Ascending aorta (tissue), 2 donors: Measurements from ENCODE around the gene PTPA. TPM values are rescaled to one million over a fixed set of nuclear protein-coding genes. Genes with fewer than 3 reads are reported as not detected.
"Not testable (repeated sequence)": the region's sequence is repeated elsewhere in the genome, so short reads cannot be mapped to it uniquely, and the experiment has no call there.

Experiments
- DNase-seq, 2 donors: peaks; one replicate each; pipeline ENCODE4 v3.0.0-alpha.2; 2019; ENCODE audit warnings: low spot score in 2 of 2
- H3K27ac ChIP-seq, 2 donors: fragments of 200-600 bp; sonication (generic); one replicate each; pipeline ENCODE4 v1.5.1; 2016 to 2017; ENCODE audit warnings: mild to moderate bottlenecking in 1 of 2
- H3K27me3 ChIP-seq: fragments of 200-600 bp; sonication (generic); one replicate; pipeline ENCODE4 v1.5.1; 2017
- H3K36me3 ChIP-seq, 2 donors: fragments of 200-600 bp; sonication (generic); one replicate each; pipeline ENCODE4 v1.5.1; 2016
- H3K4me1 ChIP-seq, 2 donors: fragments of 200-600 bp; sonication (generic); one replicate each; pipeline ENCODE4 v1.5.1; 2016 to 2017; ENCODE audit warnings: mild to moderate bottlenecking in 1 of 2
- H3K4me3 ChIP-seq, 2 donors: fragments of 200-600 bp; sonication (generic); one replicate each; pipeline ENCODE4 v1.5.1; 2016 to 2017; ENCODE audit warnings: mild to moderate bottlenecking in 1 of 2
- H3K9me3 ChIP-seq, 2 donors: fragments of 200-600 bp; sonication (generic); one replicate each; pipeline ENCODE4 v1.5.1; 2016
- CTCF ChIP-seq, 3 experiments: fragments of 200-600 bp in 2 of 3; fragments of 450-650 bp in 1 of 3; sonication (generic) in 2 of 3; IDR thresholded peaks; one replicate each; pipeline ENCODE4 v1.5.1; 2016 to 2019; ENCODE audit warnings: antibody characterized with exemption in 3 of 3, mild to moderate bottlenecking in 1 of 3, moderate library complexity in 1 of 3
- intact Hi-C: fragments of 100-400 bp; cut with DNase I; formaldehyde crosslinking; loops from one replicate; pipeline ENCODE4 v1.15.1; 2023
- total RNA-seq: library from RNA; depleted of rRNA; stranded (reverse); fragments of >200 nt; gene quantifications from one replicate; pipeline ENCODE4 v1.1.0, GENCODE V29; 2016

Gene PTPA
- total RNA-seq, 1 donor from 2014 or later: 61.6 TPM

- TF ChIP-seq CTCF (IDR thresholded peaks at IDR 0.05): no peak
- Histone ChIP-seq H3K4me3 (no peak overlapping the region), H3K9me3 (no peaks in the 10 kb centered on the region), H3K27ac (no peak overlapping the region), H3K36me3 (peaks cover 48 to 71% of the 10 kb centered on the region in 2 donors), H3K27me3 (no peaks in the 10 kb centered on the region), H3K4me1 (no peaks in the 10 kb centered on the region)
- intact Hi-C loops: no loop called here
- no peak for DNase-seq
Observed at GRCh38 chr9:129125478-129125877, 14.3 kb downstream of the PTPA start.

GRCh38 chr9:129126749-129127618, 15.8 kb downstream of the PTPA start:
- no peak overlapping the region for H3K4me3 ChIP-seq
- DNase-seq: no peak
- H3K27ac ChIP-seq: no peak overlapping the region
- no peaks in the 10 kb centered on the region for H3K9me3 ChIP-seq
- peaks cover 34 to 59% of the 10 kb centered on the region in 2 donors for H3K36me3 ChIP-seq
- intact Hi-C loops: no loop called here
- no peak for TF ChIP-seq CTCF (IDR thresholded peaks at IDR 0.05)
- peaks cover 0 to under 1% of the 10 kb centered on the region in 2 donors for H3K4me1 ChIP-seq
- no peaks in the 10 kb centered on the region for H3K27me3 ChIP-seq

- no peak for DNase-seq
- intact Hi-C loops: no loop called here
- H3K4me3 ChIP-seq: no peak overlapping the region
- H3K27ac ChIP-seq: no peak overlapping the region
- no peaks in the 10 kb centered on the region for H3K9me3 ChIP-seq
- no peak for TF ChIP-seq CTCF (IDR thresholded peaks at IDR 0.05)
- H3K36me3 ChIP-seq: peaks cover 28 to 47% of the 10 kb centered on the region in 2 donors
- peaks cover 0 to 2% of the 10 kb centered on the region in 2 donors for H3K4me1 ChIP-seq
- no peaks in the 10 kb centered on the region for H3K27me3 ChIP-seq
Observed at GRCh38 chr9:129128689-129129088, 17.5 kb downstream of the PTPA start.

GRCh38 chr9:129130271-129130670, 19.1 kb downstream of the PTPA start:
- peaks cover 25 to 40% of the 10 kb centered on the region in 2 donors for H3K36me3 ChIP-seq
- not testable (repeated sequence) for DNase-seq, H3K4me1 ChIP-seq, H3K9me3 ChIP-seq, H3K4me3 ChIP-seq, H3K27me3 ChIP-seq, H3K27ac ChIP-seq
- intact Hi-C loops: loop anchor here (2.0 to 5.0 kb wide), 2 partner anchors 481 to 652 kb away; no protein-coding TSS in a partner anchor

GRCh38 chr9:129130791-129131190, 19.6 kb downstream of the PTPA start:
- no peak for DNase-seq
- intact Hi-C loops: loop anchor here (2.0 to 5.0 kb wide), 2 partner anchors 480 to 652 kb away; no protein-coding TSS in a partner anchor
- Histone ChIP-seq H3K4me3 (no peak overlapping the region), H3K4me1 (peaks cover 0 to 2% of the 10 kb centered on the region in 2 donors), H3K9me3 (no peaks in the 10 kb centered on the region), H3K36me3 (peaks cover 25 to 38% of the 10 kb centered on the region in 2 donors), H3K27ac (no peak overlapping the region), H3K27me3 (no peaks in the 10 kb centered on the region)
- no peak for TF ChIP-seq CTCF (IDR thresholded peaks at IDR 0.05)
